Testis (tissue), 2 donors: ENCODE results near the gene METTL25B.

Source experiments
- CTCF ChIP-seq, 3 experiments: fragments of 450-650 bp in 2 of 3; fragments of 200-600 bp in 1 of 3; sonication (generic) in 1 of 3; IDR thresholded peaks; one replicate each; pipeline ENCODE4 v1.5.1; 2016 to 2019; ENCODE audit warnings: antibody characterized with exemption in 3 of 3, mild to moderate bottlenecking in 2 of 3, moderate library complexity in 1 of 3
- POLR2A ChIP-seq: fragments of 450-650 bp; IDR thresholded peaks from one replicate; pipeline ENCODE4 v1.6.1; 2017; ENCODE audit warnings: antibody characterized with exemption, mild to moderate bottlenecking, moderate library complexity

- no peak for TF ChIP-seq CTCF (IDR thresholded peaks at IDR 0.05)
- no peak for TF ChIP-seq POLR2A
These were observed 20.7 kb upstream of the METTL25B start for GRCh38 chr1:156707417-156708217.
